Calu3 (cell line): ENCODE measurements around the gene TRUB2. TPM values are rescaled to one million over a fixed set of nuclear protein-coding genes. Genes with fewer than 3 reads are reported as not detected.

Experiments used
- BruUV-seq: library from RNA; stranded (reverse); fragments of 400-500 nt; replicated peaks from 2 replicates; lab custom pipeline; 2021; lab: Mats Ljungman, UMichigan
- CTCF ChIA-PET: fragments of 300-600 bp; sonication (Branson Sonifier 250); formaldehyde crosslinking; loops from one replicate; lab custom pipeline; 2022; ENCODE audit warnings: antibody characterized with exemption; lab: Charles Lee
- DNase-seq: peaks from one replicate; pipeline ENCODE4 v3.0.0; 2022
- H3K27ac Mint-ChIP-seq: one replicate; pipeline ENCODE4 v1.8.0; 2022; ENCODE audit warnings: mixed read lengths; ENCODE audit not compliant: unreplicated experiment
- H3K27me3 Mint-ChIP-seq: one replicate; pipeline ENCODE4 v1.8.0; 2022; ENCODE audit warnings: mixed read lengths; ENCODE audit not compliant: unreplicated experiment
- H3K36me3 Mint-ChIP-seq: one replicate; pipeline ENCODE4 v1.8.0; 2022; ENCODE audit warnings: mild to moderate bottlenecking, moderate library complexity, mixed read lengths; ENCODE audit not compliant: insufficient read depth, unreplicated experiment
- H3K4me1 Mint-ChIP-seq: one replicate; pipeline ENCODE4 v1.8.0; 2022; ENCODE audit warnings: mild to moderate bottlenecking, low read depth, mixed read lengths; ENCODE audit not compliant: unreplicated experiment
- H3K4me3 Mint-ChIP-seq: one replicate; pipeline ENCODE4 v1.8.0; 2022; ENCODE audit warnings: mild to moderate bottlenecking, low read depth, moderate library complexity, mixed read lengths; ENCODE audit not compliant: unreplicated experiment
- H3K9me3 Mint-ChIP-seq: one replicate; pipeline ENCODE4 v1.8.0; 2022; ENCODE audit warnings: low read depth, mixed read lengths; ENCODE audit not compliant: unreplicated experiment
- intact Hi-C: fragments of 100-400 bp; cut with micrococcal nuclease; formaldehyde crosslinking; loops from one replicate; pipeline ENCODE4 v1.10.0; 2022; ENCODE audit not compliant: unreplicated experiment
- total RNA-seq: library from RNA; stranded (reverse); gene quantifications from 2 replicates; pipeline ENCODE4 v1.2.3, GENCODE V29; 2022
- TF ChIP-seq, protein P1 (sequence below): fragments of 200-600 bp; IDR thresholded peaks from one replicate; pipeline ENCODE4 v1.8.0; 2022; ENCODE audit warnings: antibody characterized with exemption; ENCODE audit not compliant: unreplicated experiment

Gene TRUB2
- total RNA-seq, 1 experiment from 2014 or later, result 22.5 TPM

DNA sequence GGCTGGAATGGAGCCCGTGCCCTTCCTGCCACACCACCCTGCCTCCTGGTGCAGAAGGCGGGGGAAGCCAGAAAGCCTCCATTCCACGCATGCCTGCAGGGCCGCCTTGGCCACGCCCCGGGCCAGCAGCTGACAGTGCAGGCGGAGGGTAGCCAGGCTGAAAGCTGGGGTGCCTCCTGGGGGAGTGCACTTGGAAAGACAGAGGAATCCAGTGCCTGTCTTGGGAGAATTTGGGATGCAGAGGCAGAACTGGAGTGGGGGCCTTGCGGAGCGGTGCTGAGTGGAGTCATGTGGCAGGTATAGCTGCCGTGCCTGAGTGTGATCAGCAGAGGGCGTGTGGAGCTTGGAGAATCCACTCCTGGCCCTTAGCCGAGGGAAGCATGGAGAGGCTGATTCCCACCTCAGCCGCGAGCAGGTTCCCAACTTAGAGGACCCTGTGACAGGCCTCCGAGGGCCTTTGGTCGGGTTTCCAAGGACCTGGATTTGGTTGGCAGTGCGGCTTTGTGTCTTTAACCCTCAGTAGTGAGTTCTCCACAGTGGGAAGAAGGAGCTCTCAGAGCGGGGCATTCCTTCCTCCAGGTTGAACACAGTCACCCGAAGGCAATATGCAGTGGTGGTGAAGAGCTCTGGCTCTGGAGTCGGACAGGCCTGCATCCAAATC lies 39.9 kb upstream of the TRUB2 start:
- no peaks in the 10 kb centered on the region for H3K9me3 Mint-ChIP-seq
- no peaks in the 10 kb centered on the region for H3K27me3 Mint-ChIP-seq
- H3K27ac Mint-ChIP-seq, result no peak overlapping the region
- peak; percentile 74 for DNase-seq
- H3K36me3 Mint-ChIP-seq, result peaks cover 12% of the 10 kb centered on the region
- peak overlapping the region; percentile 68 for H3K4me3 Mint-ChIP-seq
- TF ChIP-seq, protein P1, sequence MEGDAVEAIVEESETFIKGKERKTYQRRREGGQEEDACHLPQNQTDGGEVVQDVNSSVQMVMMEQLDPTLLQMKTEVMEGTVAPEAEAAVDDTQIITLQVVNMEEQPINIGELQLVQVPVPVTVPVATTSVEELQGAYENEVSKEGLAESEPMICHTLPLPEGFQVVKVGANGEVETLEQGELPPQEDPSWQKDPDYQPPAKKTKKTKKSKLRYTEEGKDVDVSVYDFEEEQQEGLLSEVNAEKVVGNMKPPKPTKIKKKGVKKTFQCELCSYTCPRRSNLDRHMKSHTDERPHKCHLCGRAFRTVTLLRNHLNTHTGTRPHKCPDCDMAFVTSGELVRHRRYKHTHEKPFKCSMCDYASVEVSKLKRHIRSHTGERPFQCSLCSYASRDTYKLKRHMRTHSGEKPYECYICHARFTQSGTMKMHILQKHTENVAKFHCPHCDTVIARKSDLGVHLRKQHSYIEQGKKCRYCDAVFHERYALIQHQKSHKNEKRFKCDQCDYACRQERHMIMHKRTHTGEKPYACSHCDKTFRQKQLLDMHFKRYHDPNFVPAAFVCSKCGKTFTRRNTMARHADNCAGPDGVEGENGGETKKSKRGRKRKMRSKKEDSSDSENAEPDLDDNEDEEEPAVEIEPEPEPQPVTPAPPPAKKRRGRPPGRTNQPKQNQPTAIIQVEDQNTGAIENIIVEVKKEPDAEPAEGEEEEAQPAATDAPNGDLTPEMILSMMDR, result peak; percentile 75
- CTCF ChIA-PET, result interaction anchor here (0.5 to 1.9 kb wide), 9 partner anchors 9 to 178 kb away, joined by 3 to 13 read pairs (median 4); partner anchors contain the start of genes CERCAM and URM1
- intact Hi-C loops, result loop anchor here (5.0 kb wide), 1 partner anchor 50 kb away; no protein-coding TSS in a partner anchor
- H3K4me1 Mint-ChIP-seq, result peaks cover 8% of the 10 kb centered on the region
- BruUV-seq, result no TSS peak

DNA sequence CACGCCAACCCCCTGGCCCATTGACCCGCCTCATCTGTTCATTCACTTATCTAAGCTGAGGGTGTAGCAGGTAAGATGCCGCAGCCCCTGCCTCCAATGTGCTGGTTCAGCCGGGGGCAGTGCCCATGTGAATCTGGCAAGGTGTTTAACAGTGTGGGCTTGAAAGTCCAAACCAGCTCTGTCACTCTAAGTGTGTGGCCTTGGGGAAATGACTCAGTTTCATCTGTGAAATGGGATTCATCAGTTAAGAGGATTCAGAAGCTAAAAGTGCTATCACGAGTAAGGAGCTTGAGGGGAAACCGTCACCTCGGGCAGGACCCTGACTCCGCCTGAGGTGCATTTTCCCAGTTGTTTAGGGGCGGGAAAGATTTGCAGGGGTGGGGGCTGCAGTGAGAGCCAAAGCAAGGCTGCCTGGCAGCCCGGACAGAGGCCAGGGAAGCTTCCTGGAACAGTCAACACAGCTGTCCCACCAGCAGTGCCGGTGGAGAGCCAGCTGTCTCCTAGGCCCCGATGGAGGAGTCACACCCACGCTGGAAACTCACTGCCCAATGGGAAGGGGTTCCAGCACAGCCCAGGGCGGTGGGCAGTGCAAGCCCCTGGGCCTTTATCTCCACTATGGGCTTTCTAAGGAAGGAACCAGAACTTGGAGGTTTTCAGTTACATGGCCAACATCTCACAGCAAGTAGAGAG lies 39.2 kb upstream of the TRUB2 start:
- H3K27ac Mint-ChIP-seq, result no peak overlapping the region
- no TSS peak for BruUV-seq

DNA sequence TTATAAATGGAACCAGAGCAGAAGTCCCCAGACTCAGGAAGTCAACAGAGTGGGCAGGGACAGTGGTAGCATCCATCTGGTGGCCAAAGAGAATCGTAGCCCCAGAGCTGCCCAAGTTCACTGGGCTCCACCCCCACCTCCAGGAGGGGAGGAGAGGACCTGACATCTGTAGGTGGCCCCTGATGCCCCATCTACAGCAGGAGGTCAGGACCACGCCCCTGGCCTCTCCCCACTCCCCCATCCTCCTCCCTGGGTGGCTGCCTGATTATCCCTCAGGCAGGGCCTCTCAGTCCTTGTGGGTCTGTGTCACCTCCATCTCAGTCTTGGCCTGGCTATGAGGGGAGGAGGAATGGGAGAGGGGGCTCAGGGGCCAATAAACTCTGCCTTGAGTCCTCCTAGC lies 38.6 kb upstream of the TRUB2 start:
- H3K4me3 Mint-ChIP-seq, result no peak overlapping the region
- peaks cover 8% of the 10 kb centered on the region for H3K4me1 Mint-ChIP-seq
- no peaks in the 10 kb centered on the region for H3K27me3 Mint-ChIP-seq
- CTCF ChIA-PET, result interaction anchor here (0.6 to 0.7 kb wide), 3 partner anchors 37 to 1753 kb away, joined by 3 to 4 read pairs (median 4); no protein-coding TSS in a partner anchor
- intact Hi-C loops, result loop anchor here (5.0 kb wide), 1 partner anchor 51 kb away; no protein-coding TSS in a partner anchor
- H3K27ac Mint-ChIP-seq, result no peak overlapping the region
- TF ChIP-seq, protein P1, result no peak
- H3K9me3 Mint-ChIP-seq, result no peaks in the 10 kb centered on the region
- H3K36me3 Mint-ChIP-seq, result peaks cover 18% of the 10 kb centered on the region
- no peak for DNase-seq
- no TSS peak for BruUV-seq

More for the DNA sequence above, 39.2 kb upstream of the TRUB2 start:
- Mint-ChIP-seq H3K4me3 (peak overlapping the region; percentile 68), H3K9me3 (no peaks in the 10 kb centered on the region), H3K4me1 (peaks cover 8% of the 10 kb centered on the region), H3K36me3 (peaks cover 12% of the 10 kb centered on the region), H3K27me3 (no peaks in the 10 kb centered on the region)
- CTCF ChIA-PET, result interaction anchor here (0.5 to 1.9 kb wide), 11 partner anchors 9 to 1752 kb away, joined by 3 to 13 read pairs (median 4); partner anchors contain the start of genes CERCAM and URM1
- no peak for DNase-seq
- TF ChIP-seq, protein P1, result no peak
- intact Hi-C loops, result loop anchor here (5.0 kb wide), 1 partner anchor 51 kb away; no protein-coding TSS in a partner anchor

DNA sequence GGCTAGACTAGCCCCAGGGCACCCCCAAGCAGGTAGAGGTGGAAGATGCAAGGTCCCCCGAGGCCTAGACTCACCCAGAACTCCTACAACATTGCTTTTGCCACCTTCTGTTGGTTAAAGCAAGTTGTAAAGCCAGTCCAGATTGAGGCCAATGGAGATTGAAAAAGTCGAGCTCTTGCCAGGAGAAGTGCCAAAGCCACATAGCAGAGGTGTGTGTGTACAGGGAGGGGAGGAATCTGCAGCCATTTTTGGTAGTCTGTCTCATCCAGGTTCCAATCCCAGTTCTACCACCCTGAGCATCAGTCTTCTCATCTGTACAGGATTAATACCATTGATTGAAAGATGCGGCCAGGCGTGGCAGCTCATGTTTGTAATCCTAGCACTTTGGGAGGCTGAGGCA lies 36.6 kb upstream of the TRUB2 start:
- no peak for DNase-seq
- peaks cover 8% of the 10 kb centered on the region for H3K4me1 Mint-ChIP-seq
- H3K4me3 Mint-ChIP-seq, result no peak overlapping the region
- BruUV-seq, result no TSS peak
- CTCF ChIA-PET, result no interaction called here
- H3K9me3 Mint-ChIP-seq, result no peaks in the 10 kb centered on the region
- intact Hi-C loops, result no loop called here
- peaks cover 20% of the 10 kb centered on the region for H3K36me3 Mint-ChIP-seq
- TF ChIP-seq, protein P1, result no peak
- H3K27ac Mint-ChIP-seq, result no peak overlapping the region
- H3K27me3 Mint-ChIP-seq, result no peaks in the 10 kb centered on the region
